Measurements from ENCODE around the gene TBX21.
A peak's percentile ranks its signal among the peaks of the same experiment; 100 is the strongest.

TBX21 gene

GRCh38 chr17:47696717-47697642, 36.1 kb upstream of the TBX21 start:
- H3K4me3 ChIP-seq (ENCODE audit: low read length): no peak overlapping the region
- no peak for DNase-seq (ENCODE audit: low read depth, low spot score)

DNA sequence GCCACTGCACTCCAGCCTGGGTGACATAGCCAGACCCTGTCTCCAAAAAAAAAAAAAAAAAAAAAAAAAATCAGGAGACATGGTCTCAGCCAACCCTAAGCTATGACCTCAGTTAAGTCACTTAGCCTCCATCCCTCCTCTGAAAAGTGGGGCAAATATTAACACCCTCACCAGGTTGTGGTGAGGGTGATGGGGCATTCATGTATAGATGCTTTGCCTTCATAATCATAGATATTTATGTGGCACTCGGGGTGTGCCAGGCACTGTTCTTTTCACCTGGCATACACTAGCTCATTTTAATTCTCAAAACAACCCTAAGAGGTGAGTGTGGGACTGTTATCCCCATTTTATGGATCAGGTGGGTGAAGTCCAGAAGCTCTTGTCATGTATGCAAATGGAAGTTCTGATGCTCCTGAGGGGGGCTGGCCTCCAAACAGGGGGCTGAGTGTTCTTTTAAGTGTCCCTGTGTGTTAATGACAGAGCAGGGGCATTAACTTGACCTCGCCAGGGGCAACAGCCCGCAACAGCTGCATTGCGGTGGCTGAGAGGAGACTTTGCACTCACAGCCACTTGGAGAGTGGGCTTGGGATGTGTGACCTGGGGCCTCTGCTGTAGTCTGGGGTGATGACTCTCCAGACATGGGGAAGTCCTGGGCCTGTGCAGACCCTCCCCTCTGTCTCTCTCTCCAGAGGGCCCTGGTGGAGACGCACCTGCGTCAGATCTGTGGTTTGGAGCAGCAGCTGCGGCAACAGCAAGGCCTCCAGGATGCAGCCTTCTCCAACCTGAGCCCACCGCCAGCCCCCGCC, 34.9 kb upstream of the TBX21 start:
- DNase-seq (ENCODE audit: low read depth, low spot score): no peak
- H3K4me3 ChIP-seq (ENCODE audit: low read length): no peak overlapping the region

- no peak overlapping the region for H3K4me3 ChIP-seq (ENCODE audit: low read length)
- no peak for DNase-seq (ENCODE audit: low read depth, low spot score)
Observed at GRCh38 chr17:47698749-47699535, 34.1 kb upstream of the TBX21 start.

GRCh38 chr17:47699536-47699840, 33.5 kb upstream of the TBX21 start:
- no peak overlapping the region for H3K4me3 ChIP-seq (ENCODE audit: low read length)
- DNase-seq (ENCODE audit: low read depth, low spot score): no peak

GRCh38 chr17:47700471-47701449, 32.3 kb upstream of the TBX21 start:
- DNase-seq (ENCODE audit: low read depth, low spot score): no peak
- no peak overlapping the region for H3K4me3 ChIP-seq (ENCODE audit: low read length)

- H3K4me3 ChIP-seq (ENCODE audit: low read length): no peak overlapping the region
- DNase-seq (ENCODE audit: low read depth, low spot score): no peak
Observed at GRCh38 chr17:47701608-47702007, 31.4 kb upstream of the TBX21 start.

DNA sequence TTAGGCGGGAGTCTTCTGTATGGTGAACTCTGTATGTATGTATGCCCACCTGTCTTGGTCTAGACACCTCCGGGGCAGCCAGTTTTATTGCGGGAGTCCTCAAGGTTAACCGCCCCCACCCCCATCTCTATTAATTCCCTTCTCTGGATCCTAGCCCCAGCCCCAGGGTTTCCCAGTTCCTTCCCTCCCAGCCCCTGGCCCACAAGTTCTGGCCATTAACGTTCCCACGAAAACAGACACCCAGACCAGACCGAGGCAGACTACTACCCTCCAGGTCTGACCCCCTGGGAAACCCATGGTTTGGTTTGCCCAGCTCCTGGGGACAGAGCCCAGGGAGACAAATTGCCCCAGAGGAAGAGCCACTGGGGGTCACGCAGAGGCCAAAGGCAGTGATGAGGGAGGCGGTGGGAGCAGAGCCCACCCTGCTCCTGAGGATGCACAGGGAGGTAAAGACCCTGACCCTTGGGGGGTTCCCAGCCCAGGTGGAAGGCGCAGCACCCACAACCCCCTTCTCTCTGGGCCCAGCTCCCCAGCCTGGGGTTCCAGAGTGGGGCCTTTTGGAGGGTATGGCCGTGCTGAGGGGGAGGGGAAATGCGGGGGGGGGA, 30.5 kb upstream of the TBX21 start:
- no peak overlapping the region for H3K4me3 ChIP-seq (ENCODE audit: low read length)
- no peak for DNase-seq (ENCODE audit: low read depth, low spot score)

DNA sequence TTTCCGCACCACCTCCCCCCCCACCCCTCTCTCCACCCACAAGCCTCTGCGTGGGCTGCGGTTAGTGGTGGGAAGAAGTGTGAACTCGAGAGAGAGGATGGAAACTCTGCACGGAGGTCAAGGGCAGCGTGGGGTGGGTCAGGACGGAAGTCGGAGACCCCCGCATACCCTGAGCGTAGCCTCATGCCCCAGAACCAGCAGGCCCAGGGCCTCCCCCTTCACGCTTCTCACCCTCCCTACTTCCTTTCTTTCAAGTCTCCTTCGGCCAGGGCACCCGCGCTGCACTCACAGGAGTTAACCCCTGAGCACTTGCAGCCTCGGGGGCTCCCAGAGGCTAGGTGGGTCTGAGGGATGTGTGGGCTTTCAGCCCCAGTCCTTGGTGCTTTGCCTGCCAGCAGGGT, 29.8 kb upstream of the TBX21 start:
- DNase-seq (ENCODE audit: low read depth, low spot score): no peak
- peak overlapping the region; percentile 15; the same call in 1 of the 2 replicates for H3K4me3 ChIP-seq (ENCODE audit: low read length)

DNA sequence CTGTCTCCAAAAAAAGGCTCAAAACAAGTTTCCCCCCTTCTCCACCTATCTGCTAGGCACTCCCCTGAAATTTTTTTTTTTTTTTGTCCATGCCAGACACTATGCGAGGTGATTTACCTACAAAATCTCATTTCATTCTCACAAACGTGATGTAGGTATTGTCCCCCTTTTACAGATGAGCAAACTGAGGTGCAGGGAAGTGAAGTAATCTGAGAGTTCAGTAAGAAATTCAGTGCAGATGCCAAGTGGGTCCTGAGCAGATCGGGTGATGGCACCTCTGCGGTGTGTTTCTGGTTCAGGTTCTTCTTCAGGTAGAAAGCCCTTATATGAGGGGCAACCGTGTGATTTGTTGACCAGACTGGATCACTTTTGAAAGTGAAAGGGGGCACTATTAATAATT, 29.4 kb upstream of the TBX21 start:
- no peak overlapping the region for H3K4me3 ChIP-seq (ENCODE audit: low read length)
- DNase-seq (ENCODE audit: low read depth, low spot score): no peak

DNA sequence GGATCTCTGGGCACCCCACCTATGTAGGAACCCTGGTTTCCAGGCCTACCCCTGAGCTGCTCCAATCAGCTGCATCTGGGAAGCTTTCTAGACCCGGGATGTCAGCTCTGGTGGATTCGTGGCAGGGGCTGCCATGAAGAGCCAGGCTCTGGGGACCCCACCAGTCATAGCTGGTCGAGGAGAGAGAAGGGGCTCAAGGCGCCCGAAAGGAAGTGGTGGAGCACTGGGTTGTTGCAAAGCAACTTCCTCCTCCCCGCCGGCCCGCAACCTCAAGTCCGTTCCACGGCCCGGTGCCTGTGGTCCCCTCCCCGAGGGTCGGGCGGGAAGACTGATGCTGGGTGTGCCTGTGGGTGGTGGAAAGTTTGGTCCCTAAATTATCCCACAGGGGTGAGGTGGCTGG, 28.9 kb upstream of the TBX21 start:
- H3K4me3 ChIP-seq (ENCODE audit: low read length): no peak overlapping the region
- DNase-seq (ENCODE audit: low read depth, low spot score): no peak

DNA sequence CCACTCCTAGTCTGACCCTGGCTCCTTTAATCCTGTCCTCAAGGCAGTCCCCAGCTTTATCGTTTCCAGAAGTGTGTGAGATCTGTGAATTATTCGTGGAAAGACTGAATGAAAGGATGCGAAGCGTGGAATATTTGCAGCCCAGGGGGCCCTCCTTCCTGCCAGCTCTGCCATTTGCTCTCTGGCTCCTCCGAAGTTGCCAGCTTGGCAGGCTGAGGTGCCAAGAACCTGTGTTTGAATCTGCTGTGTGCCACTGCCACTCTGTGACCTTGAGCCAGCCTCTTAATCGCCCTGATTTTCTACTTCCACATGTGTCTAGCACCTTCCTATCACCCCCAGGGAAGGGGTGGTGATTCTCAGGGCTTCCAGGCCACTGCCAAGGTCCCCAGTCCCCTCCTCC, 28.3 kb upstream of the TBX21 start:
- no peak for DNase-seq (ENCODE audit: low read depth, low spot score)
- H3K4me3 ChIP-seq (ENCODE audit: low read length): no peak overlapping the region

GRCh38 chr17:47705536-47706530, 27.2 kb upstream of the TBX21 start:
- H3K4me3 ChIP-seq (ENCODE audit: low read length): no peak overlapping the region
- DNase-seq (ENCODE audit: low read depth, low spot score): no peak

DNA sequence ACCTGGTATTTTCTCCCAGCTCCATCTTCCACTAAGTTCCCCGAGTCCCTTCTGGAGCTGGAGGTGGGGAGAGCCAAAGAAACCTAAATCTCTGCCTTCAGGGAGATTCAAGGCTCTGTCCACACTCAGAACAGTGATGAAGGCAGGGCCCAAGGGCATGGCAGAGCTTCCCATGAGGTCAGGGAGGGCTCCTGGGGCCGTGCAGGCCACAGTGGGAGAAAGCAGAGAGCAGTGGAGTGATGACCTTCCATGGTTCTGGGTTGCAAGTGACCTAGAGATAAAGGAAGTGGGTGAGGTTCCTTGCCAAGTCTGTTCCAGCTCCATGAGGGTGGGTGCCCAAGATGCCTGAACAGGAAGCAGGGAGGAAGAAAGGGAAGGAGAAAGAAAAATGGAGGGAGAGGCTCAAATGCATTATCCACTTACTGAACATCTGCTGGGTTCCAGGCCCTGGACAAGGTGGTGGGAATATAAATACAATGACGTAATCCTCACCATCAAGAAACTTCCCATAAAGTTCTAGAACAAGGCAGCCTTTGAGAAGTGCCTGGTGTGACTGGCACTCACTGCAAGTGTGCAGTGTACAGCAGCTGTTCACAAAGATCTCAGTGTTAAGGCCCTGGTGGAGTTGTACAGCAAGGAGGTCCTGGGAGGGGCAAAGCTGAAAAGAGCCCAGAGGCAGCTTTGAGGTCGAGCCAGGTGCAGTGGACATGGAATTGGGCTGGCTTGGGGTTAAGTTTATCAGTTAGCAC, 25.8 kb upstream of the TBX21 start:
- DNase-seq (ENCODE audit: low read depth, low spot score): no peak
- H3K4me3 ChIP-seq (ENCODE audit: low read length): no peak overlapping the region

GRCh38 chr17:47707884-47708283, 25.2 kb upstream of the TBX21 start:
- H3K4me3 ChIP-seq (ENCODE audit: low read length): no peak overlapping the region

DNA sequence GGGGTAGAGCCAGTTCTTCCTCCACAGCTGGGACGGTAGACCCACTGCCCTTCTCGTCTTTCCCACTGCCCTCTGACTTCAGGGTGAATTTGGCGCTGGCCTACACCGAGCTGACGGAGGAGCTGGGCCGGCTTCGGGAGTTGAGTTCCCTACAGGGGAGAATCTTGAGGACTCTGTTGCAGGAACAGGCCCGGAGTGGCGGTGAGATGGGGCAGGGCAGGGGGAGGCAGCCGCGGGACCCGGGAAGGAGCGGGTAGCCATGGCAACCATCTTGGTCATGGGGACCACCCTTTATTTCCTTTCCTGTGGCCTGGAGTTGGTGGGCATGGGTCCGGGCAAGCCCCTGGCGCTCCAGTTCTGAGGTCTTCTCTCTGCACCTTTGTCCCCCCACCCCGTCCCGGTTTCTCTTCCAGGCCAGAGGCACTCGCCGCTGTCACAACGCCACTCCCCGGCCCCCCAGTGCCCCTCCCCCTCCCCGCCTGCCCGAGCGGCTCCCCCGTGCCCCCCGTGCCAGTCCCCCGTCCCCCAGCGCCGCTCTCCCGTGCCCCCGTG, 24.6 kb upstream of the TBX21 start:
- no peak overlapping the region for H3K4me3 ChIP-seq (ENCODE audit: low read length)
- no peak for DNase-seq (ENCODE audit: low read depth, low spot score)

More at GRCh38 chr17:47707884-47708283, 25.2 kb upstream of the TBX21 start:
- no peak for DNase-seq (ENCODE audit: low read depth, low spot score)

DNA sequence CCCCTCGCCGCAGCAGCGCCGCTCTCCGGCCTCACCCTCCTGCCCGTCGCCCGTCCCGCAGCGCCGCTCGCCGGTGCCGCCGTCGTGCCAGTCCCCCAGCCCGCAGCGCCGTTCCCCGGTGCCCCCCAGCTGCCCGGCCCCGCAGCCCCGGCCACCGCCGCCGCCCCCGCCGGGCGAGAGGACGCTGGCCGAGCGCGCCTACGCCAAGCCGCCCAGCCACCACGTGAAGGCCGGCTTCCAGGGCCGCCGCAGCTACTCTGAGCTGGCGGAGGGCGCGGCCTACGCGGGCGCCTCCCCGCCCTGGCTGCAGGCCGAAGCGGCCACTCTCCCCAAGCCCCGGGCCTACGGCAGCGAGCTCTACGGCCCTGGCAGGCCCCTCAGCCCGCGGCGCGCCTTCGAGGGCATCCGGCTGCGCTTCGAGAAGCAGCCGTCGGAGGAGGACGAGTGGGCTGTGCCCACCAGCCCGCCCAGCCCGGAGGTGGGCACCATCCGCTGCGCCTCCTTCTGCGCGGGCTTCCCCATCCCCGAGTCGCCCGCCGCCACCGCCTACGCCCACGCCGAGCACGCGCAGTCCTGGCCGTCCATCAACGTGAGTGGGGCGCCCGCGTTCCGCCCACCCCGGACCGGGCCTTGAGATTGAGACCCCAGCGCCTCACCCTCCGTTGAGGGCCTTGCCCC, 24.0 kb upstream of the TBX21 start:
- no peak for DNase-seq (ENCODE audit: low read depth, low spot score)
- H3K4me3 ChIP-seq (ENCODE audit: low read length): no peak overlapping the region

Measured in Jurkat, Clone E6-1 (cell line).